WTC11 (cell line): ENCODE measurements around the gene CCBE1. TPM values are rescaled to one million over a fixed set of nuclear protein-coding genes. Genes with fewer than 3 reads are reported as not detected.

Experiments
- total RNA-seq: library from RNA; stranded (reverse); gene quantifications from 3 replicates; pipeline ENCODE4 v1.2.3, GENCODE V29; 2021

The CCBE1 gene
- total RNA-seq, 1 experiment from 2014 or later = 9.7 TPM

Other genes with a start within 250 kb of the CCBE1 start
- gene PMAIP1, start 202.6 kb upstream of the CCBE1 start, total RNA-seq = 152 to 162 TPM (median 161 TPM) in 3 replicates